Diencephalon (tissue), 1 donor: ENCODE results near the gene DGCR6. TPM values are rescaled to one million over a fixed set of nuclear protein-coding genes. Genes with fewer than 3 reads are reported as not detected.

ENCODE experiments used
- total RNA-seq: library from RNA; depleted of rRNA; stranded (reverse); fragments of >200 nt; gene quantifications from one replicate; pipeline ENCODE4 v1.2.3, GENCODE V29; 2014

Gene DGCR6
- 18.0 TPM for total RNA-seq

GRCh38 chr22:18905540-18906409, at the start of gene DGCR6:
TSS of gene DGCR6 (plus strand) at chr22:18906320. CDS start at chr22:18906375, 55 bp downstream.

GRCh38 chr22:18935889-18936529, 29.9 kb downstream of the DGCR6 start, which contains the start of gene PRODH:
TSS of gene PRODH (minus strand) at chr22:18936293. CDS start at chr22:18936287, 6 bp downstream.

Other genes starting within 250 kb of the DGCR6 start
- 10.1 TPM for gene PRODH, start 30.0 kb downstream of the DGCR6 start, total RNA-seq
- gene DGCR2, start 216.1 kb downstream of the DGCR6 start, total RNA-seq: 86.3 TPM
- not detected for gene TSSK2, start 225.0 kb downstream of the DGCR6 start, total RNA-seq
- 10.4 TPM for gene ESS2, start 238.3 kb downstream of the DGCR6 start, total RNA-seq
- not detected for gene GSC2, start 244.0 kb downstream of the DGCR6 start, total RNA-seq